AG08395 (cell line): ENCODE measurements around the gene FBXL2.
"Not testable (repeated sequence)": the region's sequence is repeated elsewhere in the genome, so short reads cannot be mapped to it uniquely, and the experiment has no call there.

Experiments used
- DNase-seq: peaks from one replicate; pipeline ENCODE4 v3.0.0; 2012; ENCODE audit warnings: mixed read lengths, low spot score

Gene FBXL2

DNA sequence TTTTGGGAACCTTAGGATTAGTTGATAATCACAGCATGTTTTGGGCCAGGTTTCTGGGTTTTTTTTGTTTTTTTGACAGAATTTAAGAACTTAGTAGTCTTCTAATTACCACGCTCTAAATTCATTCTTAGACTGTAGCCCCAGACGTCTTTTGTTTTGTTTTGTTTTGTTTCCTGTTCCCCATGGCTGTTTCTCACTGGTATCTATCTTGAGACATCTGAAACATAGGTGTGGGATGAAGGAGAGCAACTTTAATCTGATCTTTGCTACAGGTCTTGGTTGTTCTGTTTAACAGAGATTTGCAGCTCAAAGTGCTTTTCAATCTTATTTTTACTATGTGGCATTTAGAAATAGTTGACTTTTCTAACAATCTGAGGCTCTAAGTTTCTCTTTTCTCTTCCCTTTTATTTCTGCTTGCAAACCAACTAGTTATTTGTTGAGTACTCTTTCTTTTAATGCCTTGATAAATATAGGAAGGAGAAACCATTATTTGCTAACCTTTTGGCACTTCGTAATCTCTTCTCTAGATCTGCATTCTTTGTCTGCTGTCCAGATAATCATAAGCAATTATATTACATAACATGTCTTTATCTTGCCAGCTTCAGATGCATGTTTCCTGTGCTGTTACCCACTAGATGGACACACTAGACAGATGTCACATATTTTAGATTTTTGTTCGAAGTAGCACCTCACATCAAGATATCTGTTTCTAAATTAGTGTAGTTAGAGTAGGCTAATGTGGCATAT lies 40.9 kb downstream of the FBXL2 start:
- DNase-seq: no peak

- DNase-seq: no peak
Observed at GRCh38 chr3:33318710-33319380, 41.6 kb downstream of the FBXL2 start.

DNA sequence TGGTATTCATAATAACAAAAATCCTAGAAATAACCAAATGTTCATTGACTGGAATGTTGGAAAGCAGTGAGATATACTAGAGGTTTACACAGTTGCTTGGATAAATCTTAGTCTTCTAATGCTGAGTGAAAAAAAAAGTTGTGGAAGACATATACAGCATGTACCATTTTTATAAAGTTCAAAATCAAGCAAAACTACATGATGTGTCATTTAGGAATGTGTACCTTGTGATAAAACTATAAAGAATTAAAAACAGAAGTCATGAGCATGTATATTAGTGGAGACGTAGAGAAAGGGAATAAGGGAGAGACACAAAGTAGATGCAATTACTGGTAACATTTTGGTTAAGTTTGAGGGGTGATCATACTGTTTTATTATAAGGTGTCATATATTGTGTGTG lies 45.2 kb downstream of the FBXL2 start:
- no peak for DNase-seq

GRCh38 chr3:33331414-33331813 lies 54.2 kb downstream of the FBXL2 start:
- DNase-seq: peak; percentile 4

GRCh38 chr3:33334364-33334763 lies 57.1 kb downstream of the FBXL2 start:
- DNase-seq: no peak

DNA sequence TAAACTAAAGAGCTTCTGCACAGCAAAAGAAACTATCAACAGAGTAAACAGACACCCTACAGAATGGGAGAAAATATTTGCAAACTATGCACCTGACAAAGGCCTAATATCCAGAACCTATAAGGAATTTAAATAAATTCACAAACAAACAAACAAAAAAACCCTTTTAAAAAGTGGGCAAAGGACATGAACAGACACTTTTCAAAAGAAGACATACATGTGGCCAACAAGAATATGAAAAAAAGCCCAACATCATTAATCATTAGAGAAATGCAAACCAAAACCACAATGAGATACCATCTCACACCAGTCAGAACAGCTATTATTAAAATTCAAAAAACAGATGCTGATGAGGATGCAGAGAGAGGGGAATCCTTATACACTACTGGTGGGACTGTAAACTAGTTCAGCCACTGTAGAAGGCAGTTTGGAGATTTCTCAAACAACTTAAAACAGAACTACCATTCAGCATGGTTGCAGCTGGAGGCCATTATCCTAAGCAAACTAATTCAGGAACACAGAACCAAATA lies 61.8 kb downstream of the FBXL2 start:
- DNase-seq: not testable (repeated sequence)

DNA sequence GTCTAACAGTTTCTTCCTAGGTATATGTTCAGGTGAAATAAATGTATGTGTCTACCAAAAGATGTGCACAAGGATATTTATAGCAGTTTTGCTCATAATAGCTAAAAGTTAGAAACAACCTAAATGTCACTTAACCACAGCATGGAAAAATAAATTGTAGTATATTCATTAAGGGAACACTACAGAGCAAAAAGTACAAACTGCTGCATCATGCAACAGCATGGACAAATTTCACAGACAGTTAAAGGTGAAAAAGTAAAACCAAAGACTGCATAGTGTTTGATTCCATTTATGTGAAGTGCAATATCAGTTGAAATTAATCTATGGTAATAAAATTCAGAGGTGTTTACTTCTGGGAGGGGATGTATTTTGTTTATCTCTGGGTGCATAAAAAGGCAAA lies 62.5 kb downstream of the FBXL2 start:
- DNase-seq: no peak

DNA sequence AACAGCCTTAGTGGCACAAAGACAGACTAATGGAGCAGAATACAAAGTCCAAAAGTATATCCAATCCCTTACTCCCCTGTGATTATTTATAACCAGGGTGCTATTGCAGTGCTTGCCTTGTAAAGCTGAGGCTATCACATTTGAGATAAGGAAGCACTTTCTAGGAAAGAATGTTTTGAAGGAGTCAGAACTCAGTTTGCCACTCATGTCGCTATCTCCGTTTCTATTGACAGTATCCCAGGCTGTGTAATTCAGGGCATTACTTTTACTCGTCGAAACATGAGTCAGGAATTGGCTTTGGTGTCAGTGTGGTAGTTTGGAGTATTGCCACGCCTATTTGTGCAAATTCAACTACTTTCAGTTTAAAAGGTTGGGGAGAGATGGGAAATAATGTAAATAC lies 78.4 kb downstream of the FBXL2 start:
- DNase-seq: peak; percentile 41

DNA sequence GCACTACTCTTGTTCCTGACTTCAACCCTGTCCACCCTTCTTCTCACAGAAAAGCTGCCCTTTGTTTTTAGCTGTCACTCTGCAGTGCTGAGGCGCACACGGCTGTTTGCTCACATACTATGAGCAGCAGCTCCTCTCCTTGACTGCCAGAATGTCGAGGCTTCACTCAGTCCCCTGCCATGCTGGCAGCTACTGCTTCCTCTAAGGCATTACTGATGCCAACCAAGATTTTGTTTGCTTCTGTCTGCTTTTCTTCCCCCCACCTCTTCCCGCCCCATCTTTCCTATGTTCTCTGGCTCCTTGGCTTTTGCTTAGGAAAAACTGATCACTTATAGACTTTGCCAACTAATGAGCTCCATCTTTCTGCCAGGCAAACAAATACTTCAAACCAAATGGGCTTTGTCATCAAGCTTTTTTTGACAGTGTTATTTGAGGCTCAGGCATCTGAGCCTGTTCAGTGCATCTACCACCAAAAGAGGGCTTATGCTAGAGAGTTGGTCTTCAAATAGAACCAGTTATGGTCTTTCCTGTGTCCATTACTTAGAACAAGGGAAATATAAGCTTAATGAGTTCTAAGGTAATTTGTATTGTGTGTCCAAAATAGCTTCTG lies 81.0 kb downstream of the FBXL2 start:
- no peak for DNase-seq

DNA sequence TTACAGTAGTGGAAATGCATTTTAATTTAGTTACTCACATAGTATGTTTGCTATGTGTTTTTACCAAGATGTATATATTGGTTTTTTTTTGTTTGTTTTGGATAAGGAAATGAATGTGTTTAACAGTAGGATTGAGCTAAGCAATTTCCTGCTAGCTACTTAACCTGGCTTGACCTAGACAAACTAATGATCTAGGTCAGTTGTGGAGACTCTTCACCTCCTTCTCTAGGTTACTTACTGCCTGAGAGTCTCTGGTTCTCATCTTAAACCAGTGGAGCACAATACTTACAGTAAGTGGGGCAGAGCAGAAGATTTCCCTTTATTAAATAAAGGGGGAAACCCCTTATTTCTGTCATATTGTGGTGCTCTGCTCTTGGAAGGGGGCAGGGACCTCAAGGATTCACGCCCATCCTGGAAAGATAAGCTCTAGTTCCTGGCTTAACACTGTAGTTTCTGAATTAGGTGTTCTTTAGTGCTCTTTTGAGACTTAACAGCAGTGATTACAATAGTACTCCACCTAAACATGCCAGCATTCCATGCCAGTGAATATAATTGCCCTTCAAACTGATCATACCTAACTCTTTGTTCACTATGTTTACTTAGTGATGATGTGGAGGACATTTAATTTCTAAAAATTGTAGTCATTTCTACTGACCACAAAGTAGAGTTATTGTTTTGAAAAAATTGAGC lies 83.0 kb downstream of the FBXL2 start:
- peak; percentile 55 for DNase-seq

- DNase-seq: no peak
Observed at GRCh38 chr3:33363113-33363800, 86.0 kb downstream of the FBXL2 start.

GRCh38 chr3:33364060-33364459 lies 86.8 kb downstream of the FBXL2 start:
- no peak for DNase-seq

GRCh38 chr3:33364531-33365128 lies 87.4 kb downstream of the FBXL2 start:
- no peak for DNase-seq

- DNase-seq: peak; percentile 60
Observed at GRCh38 chr3:33372218-33373081, 95.2 kb downstream of the FBXL2 start.

DNA sequence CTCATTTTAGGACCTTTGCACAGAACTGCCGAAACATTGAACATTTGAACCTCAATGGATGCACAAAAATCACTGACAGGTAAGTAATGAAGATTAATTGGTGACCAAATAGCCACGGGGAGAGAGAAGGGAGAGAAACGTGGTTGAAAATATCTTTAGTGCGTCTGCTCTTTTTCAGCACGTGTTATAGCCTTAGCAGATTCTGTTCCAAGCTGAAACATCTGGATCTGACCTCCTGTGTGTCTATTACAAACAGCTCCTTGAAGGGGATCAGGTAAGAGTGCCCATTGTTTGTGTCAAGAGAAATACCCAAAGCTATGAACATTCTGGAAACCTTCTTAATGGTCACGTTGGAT lies 95.8 kb downstream of the FBXL2 start:
- no peak for DNase-seq

- DNase-seq: no peak
Observed at GRCh38 chr3:33377489-33377888, 100.2 kb downstream of the FBXL2 start.

- DNase-seq: peak; percentile 75
Observed at GRCh38 chr3:33377931-33378330, 100.7 kb downstream of the FBXL2 start.

DNA sequence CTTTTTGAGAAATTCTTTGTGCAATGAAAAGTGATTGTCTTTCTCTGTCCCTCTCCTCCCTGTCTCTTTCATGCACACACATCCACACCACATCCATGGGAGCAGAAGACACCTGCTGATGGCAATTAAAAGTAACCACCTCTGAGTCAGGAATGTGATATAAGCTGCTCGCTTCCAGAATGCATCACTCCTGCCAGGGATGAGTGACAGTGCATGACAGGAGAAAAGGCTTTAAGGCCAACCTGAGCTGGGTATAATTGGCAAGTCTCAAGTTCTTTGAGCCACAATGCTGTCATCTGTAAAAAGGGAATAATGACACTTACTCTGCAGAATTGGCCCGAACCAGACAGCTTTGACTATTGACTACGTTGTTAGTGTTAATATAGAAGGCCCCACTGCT lies 103.4 kb downstream of the FBXL2 start:
- DNase-seq: no peak

GRCh38 chr3:33383951-33384350 lies 106.7 kb downstream of the FBXL2 start:
- no peak for DNase-seq

DNA sequence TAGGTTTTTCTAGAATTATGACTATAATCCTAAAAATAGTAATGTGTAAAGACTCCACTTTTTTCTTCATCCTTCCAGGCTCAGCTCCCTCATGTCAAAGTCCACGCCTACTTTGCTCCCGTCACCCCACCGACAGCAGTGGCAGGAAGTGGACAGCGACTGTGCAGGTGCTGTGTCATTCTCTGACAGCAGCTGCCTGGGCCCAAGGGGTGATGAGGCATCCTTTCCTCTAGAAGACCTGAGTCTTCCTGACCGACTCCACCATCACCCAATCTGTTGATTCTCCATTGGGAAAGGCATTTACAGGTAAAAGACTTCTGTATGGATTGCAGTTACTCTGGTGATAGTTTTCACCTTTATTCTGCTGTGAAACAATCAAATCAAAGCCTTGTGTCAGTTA lies 108.2 kb downstream of the FBXL2 start:
- DNase-seq: no peak

- no peak for DNase-seq
Observed at GRCh38 chr3:33386631-33387030, 109.4 kb downstream of the FBXL2 start.
